Epithelial cell of proximal tubule (primary cell): Measurements from ENCODE around the gene AFAP1L2. TPM values are rescaled to one million over a fixed set of nuclear protein-coding genes. Genes with fewer than 3 reads are reported as not detected.

ENCODE experiments used
- DNase-seq: peaks from one replicate; pipeline ENCODE4 v3.0.0-alpha.2; 2011; ENCODE audit warnings: low read depth
- H3K4me3 ChIP-seq: 2 replicates; pipeline ENCODE4 v1.5.1; 2011; ENCODE audit warnings: low read depth, mild to moderate bottlenecking, low read length
- total RNA-seq: library from RNA; depleted of rRNA; stranded (reverse); fragments of >200 nt; gene quantifications from 2 replicates; pipeline ENCODE4 v1.2.3, GENCODE V29; 2015
- TF ChIP-seq, protein P1 (sequence below): conservative IDR thresholded peaks from 2 replicates; pipeline ENCODE4 v1.5.1; 2012; ENCODE audit warnings: low read depth, mild to moderate bottlenecking, low read length

The AFAP1L2 gene
- total RNA-seq, 1 donor from 2014 or later: 14.2 TPM

DNA sequence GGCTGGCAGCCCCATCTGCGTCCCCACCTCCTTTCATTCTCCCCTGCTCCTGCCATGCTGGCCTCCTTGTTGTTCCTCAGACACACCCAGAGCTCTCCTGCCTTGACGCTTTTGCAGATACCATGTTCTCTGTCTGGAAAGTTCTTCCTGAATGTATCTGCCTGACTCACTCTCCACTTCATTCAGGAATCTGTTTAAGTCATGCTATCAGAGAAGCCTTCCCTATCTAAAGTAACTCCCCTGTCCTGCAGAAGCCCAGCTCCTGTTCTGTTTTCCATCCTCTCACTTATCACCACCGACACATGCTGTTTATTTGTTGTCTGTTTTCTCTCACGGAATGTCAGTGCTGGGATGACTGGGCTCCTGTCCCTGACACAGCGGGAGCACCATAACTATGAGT, 82.0 kb downstream of the AFAP1L2 start:
- no peak overlapping the region for H3K4me3 ChIP-seq
- DNase-seq: no peak
- TF ChIP-seq, protein P1, sequence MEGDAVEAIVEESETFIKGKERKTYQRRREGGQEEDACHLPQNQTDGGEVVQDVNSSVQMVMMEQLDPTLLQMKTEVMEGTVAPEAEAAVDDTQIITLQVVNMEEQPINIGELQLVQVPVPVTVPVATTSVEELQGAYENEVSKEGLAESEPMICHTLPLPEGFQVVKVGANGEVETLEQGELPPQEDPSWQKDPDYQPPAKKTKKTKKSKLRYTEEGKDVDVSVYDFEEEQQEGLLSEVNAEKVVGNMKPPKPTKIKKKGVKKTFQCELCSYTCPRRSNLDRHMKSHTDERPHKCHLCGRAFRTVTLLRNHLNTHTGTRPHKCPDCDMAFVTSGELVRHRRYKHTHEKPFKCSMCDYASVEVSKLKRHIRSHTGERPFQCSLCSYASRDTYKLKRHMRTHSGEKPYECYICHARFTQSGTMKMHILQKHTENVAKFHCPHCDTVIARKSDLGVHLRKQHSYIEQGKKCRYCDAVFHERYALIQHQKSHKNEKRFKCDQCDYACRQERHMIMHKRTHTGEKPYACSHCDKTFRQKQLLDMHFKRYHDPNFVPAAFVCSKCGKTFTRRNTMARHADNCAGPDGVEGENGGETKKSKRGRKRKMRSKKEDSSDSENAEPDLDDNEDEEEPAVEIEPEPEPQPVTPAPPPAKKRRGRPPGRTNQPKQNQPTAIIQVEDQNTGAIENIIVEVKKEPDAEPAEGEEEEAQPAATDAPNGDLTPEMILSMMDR: no peak

- no peak for DNase-seq
- TF ChIP-seq, protein P1: no peak
- no peak overlapping the region for H3K4me3 ChIP-seq
These were observed 83.8 kb downstream of the AFAP1L2 start for GRCh38 chr10:114320249-114321116.

DNA sequence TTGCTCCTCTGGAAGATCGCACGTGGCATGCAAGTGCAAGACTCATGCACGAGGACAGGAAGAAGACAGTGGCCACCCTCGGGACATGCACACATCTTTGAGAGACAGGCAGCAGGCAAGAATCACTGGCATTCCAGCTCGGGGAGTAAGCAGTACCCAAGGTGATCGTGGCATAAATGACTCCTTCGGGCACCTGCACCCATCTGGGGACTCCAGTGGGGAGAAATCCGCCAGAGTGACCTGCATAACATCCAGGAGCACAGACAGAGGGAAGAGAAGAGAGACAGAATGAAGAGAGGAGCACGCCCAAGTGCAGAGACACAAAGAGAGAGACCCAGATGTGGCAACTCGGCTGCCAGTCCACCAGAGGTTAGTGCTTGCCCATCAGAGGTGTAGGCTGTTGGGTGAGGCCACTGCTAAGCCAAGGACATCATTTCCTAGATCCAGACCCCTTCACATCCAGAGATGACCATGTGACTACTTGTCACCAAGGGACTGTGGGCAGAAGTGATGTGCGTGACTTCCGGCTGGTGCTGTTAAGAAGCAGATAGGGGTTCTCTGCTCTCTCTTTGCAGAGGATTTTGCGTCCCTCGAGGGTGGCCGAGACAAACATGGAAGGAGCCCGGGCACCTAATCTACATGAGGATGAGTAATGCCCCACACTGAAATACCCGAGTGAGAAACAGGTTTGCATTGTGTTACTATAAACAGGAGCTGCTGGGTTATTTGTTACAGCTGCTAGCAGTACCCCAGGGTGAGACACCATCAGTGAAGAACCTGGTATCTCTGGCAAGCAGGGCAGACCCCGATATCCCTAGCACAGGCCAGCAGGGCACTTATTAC, 84.7 kb downstream of the AFAP1L2 start:
- no peak for DNase-seq
- no peak overlapping the region for H3K4me3 ChIP-seq
- TF ChIP-seq, protein P1: no peak

- DNase-seq: no peak
- no peak overlapping the region for H3K4me3 ChIP-seq
- TF ChIP-seq, protein P1: no peak
These were observed 87.6 kb downstream of the AFAP1L2 start for GRCh38 chr10:114316744-114317143.

DNA sequence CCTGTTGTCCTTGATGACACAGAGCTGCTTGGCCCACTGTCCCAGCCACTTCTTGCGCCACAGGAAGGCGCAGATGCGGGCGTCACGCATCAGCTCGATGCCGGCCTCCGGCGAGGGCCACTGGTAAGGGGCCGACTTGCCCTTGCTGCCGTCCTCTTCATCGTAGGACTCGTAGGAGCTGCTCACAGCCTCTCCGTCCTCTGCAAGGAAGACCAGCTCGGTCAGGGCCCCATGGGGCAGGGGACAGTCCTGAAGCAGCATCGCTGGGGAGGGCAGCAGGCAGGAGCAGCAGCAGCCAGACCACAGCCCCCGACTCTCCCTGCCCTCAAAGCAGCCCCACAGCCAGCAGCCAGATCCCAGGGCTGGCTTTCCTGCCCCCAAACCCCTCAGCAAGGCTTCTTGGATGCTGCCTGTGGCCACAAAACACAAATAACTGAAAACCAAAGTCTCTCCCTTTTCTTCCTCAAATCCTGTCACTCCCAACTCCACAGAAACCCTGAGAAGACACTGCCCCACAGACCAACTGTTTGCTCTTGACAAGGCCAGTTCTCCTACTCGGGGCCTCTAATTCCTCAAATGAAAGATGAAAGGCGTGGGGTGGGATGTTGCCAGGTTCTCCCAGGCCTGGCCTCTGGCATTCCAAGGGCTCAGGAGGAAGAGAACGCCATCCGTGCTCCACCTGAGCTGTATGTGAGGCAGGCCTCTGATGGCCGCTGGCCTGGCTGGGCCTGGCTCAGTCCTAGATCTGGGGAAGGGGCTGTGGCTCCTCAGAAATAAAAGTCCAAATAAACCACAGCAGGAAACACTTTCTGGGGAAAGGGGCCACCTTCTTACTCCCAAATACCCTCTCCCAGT, 88.5 kb downstream of the AFAP1L2 start:
- H3K4me3 ChIP-seq: no peak overlapping the region
- DNase-seq: no peak
- TF ChIP-seq, protein P1: no peak

GRCh38 chr10:114313866-114314265, 90.4 kb downstream of the AFAP1L2 start:
- H3K4me3 ChIP-seq: no peak overlapping the region
- no peak for DNase-seq
- TF ChIP-seq, protein P1: no peak
